ENCODE results near the gene RTRAF. TPM values are rescaled to one million over a fixed set of nuclear protein-coding genes. Genes with fewer than 3 reads are reported as not detected.

The RTRAF gene
- total RNA-seq, 6 experiments from 2014 or later = 35.1 to 73.0 (median 55.4) TPM

GRCh38 chr14:52060080-52060479, 70.7 kb downstream of the RTRAF start:
- TF ChIP-seq CTCF (IDR thresholded peaks at IDR 0.05) (no peak), POLR2A (IDR thresholded peaks at IDR 0.05) (no peak)
- H3K4me3 ChIP-seq = no peak overlapping the region
- intact Hi-C loops (cut with DNase I) = no loop called here
- H3K4me1 ChIP-seq = no peaks in the 10 kb centered on the region
- DNase-seq (no peak), ATAC-seq (no peak)
- H3K27me3 ChIP-seq = no peaks in the 10 kb centered on the region
- no peaks in the 10 kb centered on the region for H3K36me3 ChIP-seq
- no peaks in the 10 kb centered on the region for H3K9me3 ChIP-seq
- no peak overlapping the region for H3K27ac ChIP-seq
- WGBS (ENCODE audit: insufficient coverage, low coverage, low lambda C conversion rate, missing lambda C conversion rate) = 31% methylated on average over 6 of the region's 6 CpGs

Other genes starting within 250 kb of the RTRAF start
- gene GNG2, start 128.9 kb upstream of the RTRAF start, total RNA-seq = 1 to 10 TPM; 1.9 to 7.6 (median 3.5) TPM
- 10 to 100 TPM in 1 of 6 experiments, 1 to 10 TPM in 5; 1.7 to 12.9 (median 4.5) TPM for gene NID2, start 79.5 kb downstream of the RTRAF start, total RNA-seq

All from right lobe of liver (tissue), 6 donors.